A673 (cell line): Measurements from ENCODE around the gene MAML3. TPM values are rescaled to one million over a fixed set of nuclear protein-coding genes. Genes with fewer than 3 reads are reported as not detected.
A peak's percentile ranks its signal among the peaks of the same experiment; 100 is the strongest.

Experiments used
- BruUV-seq: library from RNA; stranded (reverse); fragments of 400-500 nt; replicated peaks from 2 replicates; lab custom pipeline; 2021; lab: Mats Ljungman, UMichigan
- CTCF ChIA-PET: fragments of 300-600 bp; sonication (Branson Sonifier 250); formaldehyde crosslinking; loops from one replicate; lab custom pipeline; 2022; ENCODE audit warnings: antibody characterized with exemption; lab: Charles Lee
- POLR2A ChIA-PET: fragments of 300-600 bp; sonication (Branson Sonifier 250); formaldehyde crosslinking; loops from one replicate; lab custom pipeline; 2022; ENCODE audit warnings: antibody characterized with exemption; ENCODE audit not compliant: low non-redundant PET; lab: Charles Lee
- DNase-seq: peaks from one replicate; pipeline ENCODE4 v3.0.0-alpha.2; 2015; ENCODE audit warnings: low spot score
- H3K27ac ChIP-seq: fragments of 200-600 bp; sonication (generic); 2 replicates; pipeline ENCODE4 v1.5.1; 2016; ENCODE audit warnings: mixed run types, low read depth, mild to moderate bottlenecking, mixed read lengths, antibody characterized with exemption, low read length; ENCODE audit not compliant: poor library complexity, severe bottlenecking
- H3K27me3 ChIP-seq: fragments of 200-600 bp; sonication (generic); replicated peaks from 2 replicates; pipeline ENCODE4 v1.6.1; 2017; ENCODE audit warnings: mixed run types, low read depth, mild to moderate bottlenecking, mixed read lengths, antibody characterized with exemption, low read length; ENCODE audit not compliant: insufficient read depth, poor library complexity
- H3K36me3 ChIP-seq: fragments of 200-600 bp; sonication (generic); 2 replicates; pipeline ENCODE4 v1.6.1; 2016; ENCODE audit warnings: mixed run types, mild to moderate bottlenecking, mixed read lengths, antibody characterized with exemption, low read length; ENCODE audit not compliant: insufficient read depth, poor library complexity, severe bottlenecking
- H3K4me1 ChIP-seq: fragments of 200-600 bp; sonication (generic); 2 replicates; pipeline ENCODE4 v1.6.1; 2017; ENCODE audit warnings: mixed run types, mild to moderate bottlenecking, mixed read lengths, antibody characterized with exemption, low read length; ENCODE audit not compliant: insufficient read depth, poor library complexity, severe bottlenecking
- H3K4me3 ChIP-seq: fragments of 200-600 bp; sonication (generic); 2 replicates; pipeline ENCODE4 v1.5.1; 2016; ENCODE audit warnings: low read depth, mixed run types, mild to moderate bottlenecking, mixed read lengths, low read length; ENCODE audit not compliant: poor library complexity, severe bottlenecking
- H3K9me3 ChIP-seq: fragments of 200-600 bp; sonication (generic); 2 replicates; pipeline ENCODE4 v1.6.1; 2016; ENCODE audit warnings: mixed run types, low read depth, mild to moderate bottlenecking, mixed read lengths, antibody characterized with exemption, low read length; ENCODE audit not compliant: poor library complexity, severe bottlenecking
- CTCF ChIP-seq: fragments of 300-800, 200-600 bp; sonication (generic); conservative IDR thresholded peaks from 2 replicates; pipeline ENCODE4 v1.5.1; 2017; ENCODE audit warnings: low read depth, mild to moderate bottlenecking, antibody characterized with exemption, low read length, moderate library complexity, mixed read lengths
- EZH2 ChIP-seq: fragments of 200-600 bp; sonication (generic); IDR thresholded peaks from 2 replicates; pipeline ENCODE4 v1.6.1; 2017; ENCODE audit warnings: borderline replicate concordance, low read depth, mild to moderate bottlenecking, mixed read lengths, antibody characterized with exemption, low read length; ENCODE audit not compliant: poor library complexity, severe bottlenecking
- intact Hi-C: fragments of 100-400 bp; cut with micrococcal nuclease; formaldehyde crosslinking; loops from one replicate; pipeline ENCODE4 v1.10.0; 2022; ENCODE audit not compliant: unreplicated experiment
- total RNA-seq: library from RNA; stranded (reverse); gene quantifications from 2 replicates; pipeline ENCODE4 v1.2.3, GENCODE V29; 2021

Gene MAML3
- total RNA-seq, 1 experiment from 2014 or later, result 3.7 TPM

GRCh38 chr4:140156529-140157171 is 2.7 kb upstream of the MAML3 start:
- TF ChIP-seq CTCF (no peak), EZH2 (no peak)
- no peaks in the 10 kb centered on the region for H3K36me3 ChIP-seq
- ChIA-PET POLR2A (no interaction called here), CTCF (no interaction called here)
- no peaks in the 10 kb centered on the region for H3K4me1 ChIP-seq
- no peak for DNase-seq
- intact Hi-C loops, result no loop called here
- BruUV-seq, result no TSS peak
- H3K27ac ChIP-seq, result no peak overlapping the region
- no peaks in the 10 kb centered on the region for H3K27me3 ChIP-seq
- H3K9me3 ChIP-seq, result no peaks in the 10 kb centered on the region
- H3K4me3 ChIP-seq, result no peak overlapping the region

GRCh38 chr4:140154572-140154891 is 548 bp upstream of the MAML3 start:
- no peaks in the 10 kb centered on the region for H3K9me3 ChIP-seq
- peaks cover 5% of the 10 kb centered on the region for H3K4me1 ChIP-seq
- no peak for DNase-seq
- no peak for TF ChIP-seq CTCF
- TF ChIP-seq EZH2, result no peak
- peak overlapping the region; percentile 64 for H3K4me3 ChIP-seq
- H3K27me3 ChIP-seq, result no peaks in the 10 kb centered on the region
- no TSS peak for BruUV-seq
- ChIA-PET CTCF (no interaction called here), POLR2A (no interaction called here)
- no peaks in the 10 kb centered on the region for H3K36me3 ChIP-seq
- H3K27ac ChIP-seq, result peak overlapping the region; percentile 66
- intact Hi-C loops, result loop anchor here (1.0 to 5.0 kb wide), 3 partner anchors 57 to 142 kb away; no protein-coding TSS in a partner anchor

- TF ChIP-seq CTCF (no peak), EZH2 (no peak)
- Histone ChIP-seq H3K36me3 (no peaks in the 10 kb centered on the region), H3K4me3 (peak overlapping the region; percentile 64), H3K4me1 (peaks cover 6% of the 10 kb centered on the region), H3K27ac (peak overlapping the region; percentile 66), H3K9me3 (no peaks in the 10 kb centered on the region), H3K27me3 (no peaks in the 10 kb centered on the region)
- ChIA-PET POLR2A (no interaction called here), CTCF (no interaction called here)
- no peak for DNase-seq
- BruUV-seq, result no TSS peak
- intact Hi-C loops, result loop anchor here (1.0 to 5.0 kb wide), 4 partner anchors 56 to 419 kb away; no protein-coding TSS in a partner anchor
Observed at GRCh38 chr4:140153419-140153717, 616 bp downstream of the MAML3 start.
